Testis (tissue), 2 donors: ENCODE results near the gene OBSCN.

Source experiments
- CTCF ChIP-seq, 3 experiments: fragments of 450-650 bp in 2 of 3; fragments of 200-600 bp in 1 of 3; sonication (generic) in 1 of 3; IDR thresholded peaks; one replicate each; pipeline ENCODE4 v1.5.1; 2016 to 2019; ENCODE audit warnings: antibody characterized with exemption in 3 of 3, mild to moderate bottlenecking in 2 of 3, moderate library complexity in 1 of 3
- POLR2A ChIP-seq: fragments of 450-650 bp; IDR thresholded peaks from one replicate; pipeline ENCODE4 v1.6.1; 2017; ENCODE audit warnings: antibody characterized with exemption, mild to moderate bottlenecking, moderate library complexity

GRCh38 chr1:228303596-228303995, 95.8 kb downstream of the OBSCN start:
- TF ChIP-seq CTCF (IDR thresholded peaks at IDR 0.05) (no peak), POLR2A (no peak)
